Osteocyte (in vitro differentiated cells): ENCODE measurements around the gene DPPA2. TPM values are rescaled to one million over a fixed set of nuclear protein-coding genes. Genes with fewer than 3 reads are reported as not detected.
"Not testable (repeated sequence)": the region's sequence is repeated elsewhere in the genome, so short reads cannot be mapped to it uniquely, and the experiment has no call there.

Experiments
- DNase-seq: peaks from one replicate; pipeline ENCODE4 v3.0.0; 2021; ENCODE audit warnings: mixed read lengths; ENCODE audit not compliant: unreplicated experiment; ENCODE audit errors: extremely low spot score
- H3K27ac Mint-ChIP-seq: one replicate; pipeline ENCODE4 v1.8.0; 2021; ENCODE audit warnings: mild to moderate bottlenecking, mixed read lengths; ENCODE audit not compliant: unreplicated experiment
- H3K27me3 Mint-ChIP-seq: one replicate; pipeline ENCODE4 v1.8.0; 2021; ENCODE audit warnings: mixed read lengths; ENCODE audit not compliant: unreplicated experiment
- H3K36me3 Mint-ChIP-seq: one replicate; pipeline ENCODE4 v1.8.0; 2021; ENCODE audit warnings: mixed read lengths; ENCODE audit not compliant: unreplicated experiment
- H3K4me1 Mint-ChIP-seq: one replicate; pipeline ENCODE4 v1.8.0; 2021; ENCODE audit warnings: mixed read lengths; ENCODE audit not compliant: unreplicated experiment
- H3K4me3 Mint-ChIP-seq: one replicate; pipeline ENCODE4 v1.8.0; 2021; ENCODE audit warnings: mild to moderate bottlenecking, moderate library complexity, mixed read lengths; ENCODE audit not compliant: unreplicated experiment
- H3K9me3 Mint-ChIP-seq: one replicate; pipeline ENCODE4 v1.8.0; 2021; ENCODE audit warnings: mixed read lengths; ENCODE audit not compliant: unreplicated experiment
- CTCF ChIP-seq: fragments of 200-600 bp; sonication (generic); IDR thresholded peaks from 2 replicates; pipeline ENCODE4 v1.5.0; 2021; ENCODE audit warnings: antibody characterized with exemption, mild to moderate bottlenecking, moderate library complexity
- long read RNA-seq: library from polyadenylated mRNA; unstranded; transcript quantifications from one replicate; pipeline ENCODE4 v2.0.0, GENCODE V29; 2021
- total RNA-seq: library from RNA; stranded (reverse); gene quantifications from 2 replicates; pipeline ENCODE4 v1.2.1, GENCODE V29; 2021

Gene DPPA2
- total RNA-seq: not detected in 2 replicates
- long read RNA-seq: 0 reads

DNA sequence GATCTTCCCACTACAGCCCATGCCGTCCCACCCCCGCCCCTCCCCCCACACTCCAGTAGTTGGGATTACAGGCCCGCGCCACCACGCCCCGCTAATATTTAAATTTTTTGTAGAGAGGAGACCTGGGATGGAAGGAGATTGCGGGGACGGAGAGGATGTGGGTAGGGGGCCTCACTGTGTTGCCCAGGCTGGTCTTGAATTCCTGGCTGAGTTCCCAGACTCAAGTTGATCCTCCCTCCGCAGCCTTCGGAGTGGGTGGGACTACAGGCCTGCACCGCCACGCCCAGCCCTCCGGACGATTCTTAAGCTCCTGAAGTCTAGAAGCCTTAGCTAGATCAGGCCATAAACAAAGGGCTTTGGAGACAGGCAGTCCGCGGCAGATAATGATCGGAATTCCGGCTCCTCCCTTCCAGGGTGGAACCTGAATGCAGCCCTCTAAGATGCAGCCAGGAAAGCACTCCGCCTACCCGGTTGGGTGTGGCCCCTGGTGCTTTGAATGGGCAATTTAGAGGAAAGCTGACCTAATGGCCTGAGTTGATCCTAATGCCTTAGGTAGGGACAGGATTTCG, at the start of gene DPPA2:
Gene DPPA2, minus strand, starts transcription at position 356 of the 569 bp plus-strand sequence. CDS start 1,975 bp downstream, outside the sequence.
- Mint-ChIP-seq H3K4me3 (no peak within 1 kb of the TSS), H3K4me1 (no peaks in the 10 kb centered on the region), H3K27me3 (no peaks in the 10 kb centered on the region), H3K36me3 (no peaks in the 10 kb centered on the region), H3K27ac (no peak within 1 kb of the TSS), H3K9me3 (peaks cover under 1% of the 10 kb centered on the region)
- no peak for DNase-seq
- TF ChIP-seq CTCF: no peak

GRCh38 chr3:109364088-109364487, 47.8 kb upstream of the DPPA2 start:
- H3K4me3 Mint-ChIP-seq: no peak overlapping the region
- no peak for DNase-seq
- H3K27me3 Mint-ChIP-seq: no peaks in the 10 kb centered on the region
- H3K36me3 Mint-ChIP-seq: no peaks in the 10 kb centered on the region
- no peaks in the 10 kb centered on the region for H3K4me1 Mint-ChIP-seq
- no peak for TF ChIP-seq CTCF
- H3K27ac Mint-ChIP-seq: no peak overlapping the region
- no peaks in the 10 kb centered on the region for H3K9me3 Mint-ChIP-seq

GRCh38 chr3:109363634-109364033, 47.3 kb upstream of the DPPA2 start:
- Mint-ChIP-seq H3K27ac (no peak overlapping the region), H3K9me3 (no peaks in the 10 kb centered on the region), H3K4me1 (no peaks in the 10 kb centered on the region), H3K27me3 (no peaks in the 10 kb centered on the region), H3K4me3 (no peak overlapping the region), H3K36me3 (no peaks in the 10 kb centered on the region)
- no peak for TF ChIP-seq CTCF
- no peak for DNase-seq

GRCh38 chr3:109362823-109363222, 46.5 kb upstream of the DPPA2 start:
- no peak for TF ChIP-seq CTCF
- H3K4me1 Mint-ChIP-seq: no peaks in the 10 kb centered on the region
- no peaks in the 10 kb centered on the region for H3K36me3 Mint-ChIP-seq
- H3K27ac Mint-ChIP-seq: no peak overlapping the region
- H3K27me3 Mint-ChIP-seq: no peaks in the 10 kb centered on the region
- no peaks in the 10 kb centered on the region for H3K9me3 Mint-ChIP-seq
- no peak overlapping the region for H3K4me3 Mint-ChIP-seq
- DNase-seq: no peak

DNA sequence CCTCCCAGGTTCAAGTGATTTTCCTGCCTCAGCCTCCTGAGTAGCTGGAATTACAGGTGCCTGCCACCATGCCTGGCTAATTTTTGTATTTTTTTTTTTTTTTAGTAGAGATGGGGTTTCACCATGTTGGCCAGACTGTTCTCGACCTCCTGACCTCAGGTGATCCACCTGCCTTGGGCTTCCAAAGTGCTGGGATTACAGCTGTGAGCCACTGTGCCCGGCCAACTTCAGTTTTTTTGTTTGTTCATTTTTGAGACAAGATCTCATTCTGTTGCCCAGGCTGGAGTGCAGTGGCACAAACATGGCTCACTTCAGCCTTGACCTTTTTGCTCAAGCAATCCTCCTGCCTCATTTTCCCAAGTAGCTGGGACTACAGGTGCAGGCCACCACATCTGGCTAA, 42.5 kb upstream of the DPPA2 start:
- not testable (repeated sequence) for H3K4me3 Mint-ChIP-seq, DNase-seq, H3K27ac Mint-ChIP-seq, H3K9me3 Mint-ChIP-seq, H3K4me1 Mint-ChIP-seq, H3K36me3 Mint-ChIP-seq
- peaks cover 17% of the 10 kb centered on the region for H3K27me3 Mint-ChIP-seq
